Limb (tissue), 2 donors: ENCODE measurements around the gene MARCKSL1.
"Not testable (repeated sequence)": the region's sequence is repeated elsewhere in the genome, so short reads cannot be mapped to it uniquely, and the experiment has no call there.

Experiments
- DNase-seq, 2 donors: peaks; one replicate each; pipeline ENCODE4 v3.0.0-alpha.2; 2016; ENCODE audit errors: extremely low spot score in 2 of 2

The MARCKSL1 gene

DNA sequence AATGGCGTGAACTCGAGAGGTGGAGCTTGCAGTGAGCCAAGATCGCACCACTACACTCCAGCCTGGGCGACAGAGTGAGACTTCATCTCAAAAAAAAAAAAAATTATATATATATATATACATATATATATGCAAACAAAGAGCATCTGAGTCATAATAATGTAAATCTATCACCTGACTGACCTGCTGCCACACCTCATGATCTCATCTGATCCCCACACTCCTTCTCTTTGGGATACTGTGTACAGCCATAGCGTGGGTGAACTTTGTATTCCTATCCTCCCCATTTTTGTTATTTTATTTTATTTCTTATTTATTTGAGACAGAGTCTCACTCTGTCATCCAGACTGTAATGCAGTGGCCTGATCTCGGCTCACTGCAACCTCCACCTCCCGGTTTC is 46.8 kb downstream of the MARCKSL1 start:
- no peak for DNase-seq

DNA sequence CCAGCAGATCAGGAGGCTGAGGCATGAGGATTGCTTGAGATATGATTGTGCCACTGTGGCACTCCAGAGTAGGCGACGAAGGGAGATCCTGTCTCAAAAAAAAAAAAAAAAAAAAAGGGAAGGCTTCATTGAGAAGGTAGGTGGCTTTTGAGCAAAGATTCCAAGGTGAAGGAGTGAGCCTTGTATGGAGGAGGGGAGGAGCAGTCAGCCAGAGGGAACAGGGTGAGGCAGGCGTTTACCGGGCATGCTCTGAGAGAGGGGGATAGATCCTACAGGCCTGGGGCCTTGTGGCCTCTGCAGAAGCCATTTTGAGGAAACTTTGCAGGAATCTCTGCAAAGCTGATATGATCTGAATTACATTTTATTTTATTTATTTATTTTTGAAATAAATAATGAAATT is 49.3 kb downstream of the MARCKSL1 start:
- DNase-seq: no peak

DNA sequence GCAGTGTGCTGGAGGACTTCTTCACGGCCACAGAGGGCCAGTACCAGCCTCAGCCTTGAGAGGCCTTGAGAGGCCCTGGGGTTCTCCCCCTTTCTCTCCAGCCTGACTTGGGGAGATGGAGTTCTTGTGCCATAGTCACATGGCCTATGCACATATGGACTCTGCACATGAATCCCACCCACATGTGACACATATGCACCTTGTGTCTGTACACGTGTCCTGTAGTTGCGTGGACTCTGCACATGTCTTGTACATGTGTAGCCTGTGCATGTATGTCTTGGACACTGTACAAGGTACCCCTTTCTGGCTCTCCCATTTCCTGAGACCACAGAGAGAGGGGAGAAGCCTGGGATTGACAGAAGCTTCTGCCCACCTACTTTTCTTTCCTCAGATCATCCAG is 50.4 kb downstream of the MARCKSL1 start:
- no peak for DNase-seq

DNA sequence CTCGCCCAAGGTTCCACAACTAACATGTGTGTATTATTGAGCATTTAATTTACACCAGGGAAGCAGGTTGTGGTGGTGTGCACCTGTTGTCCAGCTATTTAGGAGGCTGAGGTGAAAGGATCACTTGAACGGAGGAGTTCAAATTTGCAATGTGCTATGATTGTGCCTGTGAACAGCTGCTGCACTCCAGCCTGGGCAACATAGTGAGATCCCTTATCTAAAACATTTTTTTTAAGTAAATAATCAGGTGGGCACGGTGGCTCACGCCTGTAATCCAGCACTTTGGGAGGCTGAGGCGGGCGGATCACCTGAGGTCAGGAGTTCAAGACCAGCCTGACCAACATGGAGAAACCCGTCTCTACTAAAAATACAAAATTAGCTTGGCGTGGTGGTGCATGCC is 51.3 kb downstream of the MARCKSL1 start:
- not testable (repeated sequence) for DNase-seq
